ENCODE measurements around the gene CDH23. TPM values are rescaled to one million over a fixed set of nuclear protein-coding genes. Genes with fewer than 3 reads are reported as not detected.

Gene CDH23
- total and polyA plus RNA-seq, 2 experiments from 2014 or later: 0.08 TPM; not detected in 1

GRCh38 chr10:71649631-71650030 is 252.9 kb downstream of the CDH23 start:
- H3K79me2 ChIP-seq (ENCODE audit: insufficient read depth): no peaks in the 10 kb centered on the region
- no peak for DNase-seq
- in situ Hi-C loops (cut with MboI): no loop called here
- no peak overlapping the region for H3K9ac ChIP-seq
- no peaks in the 10 kb centered on the region for H4K20me1 ChIP-seq (ENCODE audit: insufficient read depth)
- H3F3A ChIP-seq (ENCODE audit: insufficient read depth): no peaks in the 10 kb centered on the region
- no peaks in the 10 kb centered on the region for H3K9me2 ChIP-seq (ENCODE audit: insufficient read depth)
- H2AFZ ChIP-seq: no peak overlapping the region
- H3K4me2 ChIP-seq (ENCODE audit: unreplicated experiment): no peak overlapping the region
- H3K27ac ChIP-seq: no peak overlapping the region
- TF ChIP-seq EZH2 (IDR thresholded peaks at IDR 0.05; ENCODE audit: insufficient read depth, poor library complexity, severe bottlenecking) (no peak), EZH2phosphoT487 (IDR thresholded peaks at IDR 0.05; ENCODE audit: insufficient read depth, low read depth) (no peak)
- H3K4me3 ChIP-seq: no peak overlapping the region
- H3K9me3 ChIP-seq (ENCODE audit: low read depth): no peaks in the 10 kb centered on the region
- H3K27me3 ChIP-seq (replicated peaks; ENCODE audit: insufficient read depth): peaks cover 25% of the 10 kb centered on the region
- 59 to 71% methylated on average over 4 of the region's 4 CpGs for WGBS, 2 experiments (ENCODE audit: low coverage in 1 of 2, low lambda C conversion rate in 2 of 2, missing lambda C conversion rate in 2 of 2)
- H3K4me1 ChIP-seq (ENCODE audit: insufficient read depth): no peaks in the 10 kb centered on the region
- no peaks in the 10 kb centered on the region for H3K36me3 ChIP-seq (ENCODE audit: low read depth)

DNA sequence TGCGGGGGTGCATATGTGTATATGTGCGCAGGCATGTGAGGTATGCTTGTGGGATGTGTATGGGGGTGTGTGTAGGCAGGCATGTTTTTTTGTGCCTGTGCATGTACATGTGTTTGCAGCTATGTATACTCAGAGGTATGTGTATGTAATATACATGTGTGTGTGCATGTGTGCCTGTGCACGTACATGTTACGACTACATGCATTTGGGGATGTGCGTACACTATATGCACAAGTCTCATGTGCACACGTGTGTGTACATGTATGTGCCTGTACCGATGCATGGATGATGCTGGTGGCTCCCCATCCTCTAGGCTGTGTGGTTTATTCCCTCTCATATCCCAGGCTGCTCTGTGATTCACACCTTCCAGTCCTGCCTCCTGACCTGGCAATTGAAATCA is 253.7 kb downstream of the CDH23 start:
- Histone ChIP-seq H2AFZ (no peak overlapping the region), H3K9ac (no peak overlapping the region), H3K4me1 (ENCODE audit: insufficient read depth) (no peaks in the 10 kb centered on the region), H3K36me3 (ENCODE audit: low read depth) (no peaks in the 10 kb centered on the region), H3K27ac (no peak overlapping the region), H3K9me3 (ENCODE audit: low read depth) (no peaks in the 10 kb centered on the region), H3K27me3 (replicated peaks; ENCODE audit: insufficient read depth) (peaks cover 17% of the 10 kb centered on the region), H3K4me2 (ENCODE audit: unreplicated experiment) (no peak overlapping the region), H3K79me2 (ENCODE audit: insufficient read depth) (no peaks in the 10 kb centered on the region), H3K4me3 (no peak overlapping the region), H3F3A (ENCODE audit: insufficient read depth) (no peaks in the 10 kb centered on the region), H3K9me2 (ENCODE audit: insufficient read depth) (no peaks in the 10 kb centered on the region), H4K20me1 (ENCODE audit: insufficient read depth) (no peaks in the 10 kb centered on the region)
- in situ Hi-C loops (cut with MboI): no loop called here
- DNase-seq: no peak
- WGBS, 2 experiments (ENCODE audit: low coverage in 1 of 2, low lambda C conversion rate in 2 of 2, missing lambda C conversion rate in 2 of 2): 85 to 86% methylated on average over 7 of the region's 7 CpGs
- TF ChIP-seq EZH2 (IDR thresholded peaks at IDR 0.05; ENCODE audit: insufficient read depth, poor library complexity, severe bottlenecking) (no peak), EZH2phosphoT487 (IDR thresholded peaks at IDR 0.05; ENCODE audit: insufficient read depth, low read depth) (no peak)

GRCh38 chr10:71651428-71651827 is 254.7 kb downstream of the CDH23 start:
- Histone ChIP-seq H3K36me3 (ENCODE audit: low read depth) (no peaks in the 10 kb centered on the region), H3K27ac (no peak overlapping the region), H3K9me3 (ENCODE audit: low read depth) (no peaks in the 10 kb centered on the region), H3F3A (ENCODE audit: insufficient read depth) (no peaks in the 10 kb centered on the region), H3K9ac (no peak overlapping the region), H3K79me2 (ENCODE audit: insufficient read depth) (no peaks in the 10 kb centered on the region), H2AFZ (no peak overlapping the region), H3K4me2 (ENCODE audit: unreplicated experiment) (no peak overlapping the region), H3K9me2 (ENCODE audit: insufficient read depth) (no peaks in the 10 kb centered on the region), H3K4me1 (ENCODE audit: insufficient read depth) (no peaks in the 10 kb centered on the region), H3K27me3 (replicated peaks; ENCODE audit: insufficient read depth) (peaks cover 12% of the 10 kb centered on the region), H3K4me3 (no peak overlapping the region), H4K20me1 (ENCODE audit: insufficient read depth) (no peaks in the 10 kb centered on the region)
- TF ChIP-seq EZH2phosphoT487 (IDR thresholded peaks at IDR 0.05; ENCODE audit: insufficient read depth, low read depth) (no peak), EZH2 (IDR thresholded peaks at IDR 0.05; ENCODE audit: insufficient read depth, poor library complexity, severe bottlenecking) (no peak)
- in situ Hi-C loops (cut with MboI): no loop called here
- WGBS, 2 experiments (ENCODE audit: low coverage in 1 of 2, low lambda C conversion rate in 2 of 2, missing lambda C conversion rate in 2 of 2): 53 to 58% methylated on average over 6 of the region's 6 CpGs
- DNase-seq: no peak

- no peaks in the 10 kb centered on the region for H4K20me1 ChIP-seq (ENCODE audit: insufficient read depth)
- no peak overlapping the region for H3K9ac ChIP-seq
- H3K79me2 ChIP-seq (ENCODE audit: insufficient read depth): no peaks in the 10 kb centered on the region
- no peaks in the 10 kb centered on the region for H3K9me2 ChIP-seq (ENCODE audit: insufficient read depth)
- in situ Hi-C loops (cut with MboI): no loop called here
- no peaks in the 10 kb centered on the region for H3K4me1 ChIP-seq (ENCODE audit: insufficient read depth)
- TF ChIP-seq EZH2 (IDR thresholded peaks at IDR 0.05; ENCODE audit: insufficient read depth, poor library complexity, severe bottlenecking) (no peak), EZH2phosphoT487 (IDR thresholded peaks at IDR 0.05; ENCODE audit: insufficient read depth, low read depth) (no peak)
- H3K4me2 ChIP-seq (ENCODE audit: unreplicated experiment): no peak overlapping the region
- H3F3A ChIP-seq (ENCODE audit: insufficient read depth): no peaks in the 10 kb centered on the region
- peaks cover 10% of the 10 kb centered on the region for H3K27me3 ChIP-seq (replicated peaks; ENCODE audit: insufficient read depth)
- no peak overlapping the region for H3K4me3 ChIP-seq
- DNase-seq: no peak
- no peaks in the 10 kb centered on the region for H3K9me3 ChIP-seq (ENCODE audit: low read depth)
- H3K36me3 ChIP-seq (ENCODE audit: low read depth): no peaks in the 10 kb centered on the region
- no peak overlapping the region for H3K27ac ChIP-seq
- 44 to 55% methylated on average over 4 of the region's 4 CpGs for WGBS, 2 experiments (ENCODE audit: low coverage in 1 of 2, low lambda C conversion rate in 2 of 2, missing lambda C conversion rate in 2 of 2)
- no peak overlapping the region for H2AFZ ChIP-seq
Observed at GRCh38 chr10:71651928-71652327, 255.2 kb downstream of the CDH23 start.

- Histone ChIP-seq H4K20me1 (ENCODE audit: insufficient read depth) (no peaks in the 10 kb centered on the region), H2AFZ (no peak overlapping the region), H3K4me3 (no peak overlapping the region), H3K9me3 (ENCODE audit: low read depth) (no peaks in the 10 kb centered on the region), H3K27me3 (replicated peaks; ENCODE audit: insufficient read depth) (peaks cover 3% of the 10 kb centered on the region), H3K27ac (no peak overlapping the region), H3K36me3 (ENCODE audit: low read depth) (no peaks in the 10 kb centered on the region), H3K79me2 (ENCODE audit: insufficient read depth) (no peaks in the 10 kb centered on the region), H3F3A (ENCODE audit: insufficient read depth) (no peaks in the 10 kb centered on the region), H3K4me2 (ENCODE audit: unreplicated experiment) (no peak overlapping the region), H3K9me2 (ENCODE audit: insufficient read depth) (no peaks in the 10 kb centered on the region), H3K9ac (no peak overlapping the region), H3K4me1 (ENCODE audit: insufficient read depth) (no peaks in the 10 kb centered on the region)
- DNase-seq: no peak
- in situ Hi-C loops (cut with MboI): no loop called here
- no peak for TF ChIP-seq EZH2 (IDR thresholded peaks at IDR 0.05; ENCODE audit: insufficient read depth, poor library complexity, severe bottlenecking)
- no peak for TF ChIP-seq EZH2phosphoT487 (IDR thresholded peaks at IDR 0.05; ENCODE audit: insufficient read depth, low read depth)
- 35% methylated on average over 1 of the region's 1 CpG for WGBS, 2 experiments (ENCODE audit: low coverage in 1 of 2, low lambda C conversion rate in 2 of 2, missing lambda C conversion rate in 2 of 2)
Observed at GRCh38 chr10:71653044-71653443, 256.3 kb downstream of the CDH23 start.

All from GM23248 (cell line).